SK-N-SH treated with all-trans-retinoic acid at 6 μM for 48 hours (cell line): ENCODE measurements around the gene CCDC93.
"Not testable (repeated sequence)": the region's sequence is repeated elsewhere in the genome, so short reads cannot be mapped to it uniquely, and the experiment has no call there.

Experiments used
- ATAC-seq: fragments of 200-7000 bp; cut with Tn5 transposase; 3 replicates; pipeline ENCODE4 v1.9.1; 2020; ENCODE audit warnings: mild to moderate bottlenecking, moderate library complexity
- ARNTL ChIP-seq: fragments of 450-650 bp; formaldehyde crosslinking; IDR thresholded peaks from 2 replicates; pipeline ENCODE4 v1.5.0; 2020; ENCODE audit warnings: low read depth, mild to moderate bottlenecking, moderate library complexity, borderline replicate concordance
- BACH2 ChIP-seq: fragments of 250-450 bp; sonication (Bioruptor Pico); IDR thresholded peaks from 2 replicates; pipeline ENCODE4 v1.9.0; 2021; ENCODE audit warnings: mild to moderate bottlenecking, borderline replicate concordance
- CSDC2 ChIP-seq: fragments of 250-450 bp; sonication (Bioruptor Pico); IDR thresholded peaks from 2 replicates; pipeline ENCODE4 v1.5.0; 2020; ENCODE audit warnings: mild to moderate bottlenecking, moderate library complexity
- ESRRG ChIP-seq: fragments of 250-450 bp; sonication (Bioruptor Pico); IDR thresholded peaks from 2 replicates; pipeline ENCODE4 v1.6.1; 2021; ENCODE audit warnings: mild to moderate bottlenecking
- GLIS3 ChIP-seq: fragments of 250-450 bp; sonication (Bioruptor Pico); IDR thresholded peaks from 2 replicates; pipeline ENCODE4 v1.5.0; 2020; ENCODE audit warnings: mild to moderate bottlenecking, moderate library complexity
- OSR1 ChIP-seq: fragments of 250-450 bp; sonication (Bioruptor Pico); IDR thresholded peaks from 2 replicates; pipeline ENCODE4 v1.8.0; 2022; ENCODE audit warnings: moderate library complexity, mild to moderate bottlenecking, inconsistent platforms
- PPARA ChIP-seq: fragments of 250-450 bp; sonication (Bioruptor Pico); IDR thresholded peaks from 2 replicates; pipeline ENCODE4 v1.5.0; 2020; ENCODE audit warnings: mild to moderate bottlenecking, borderline replicate concordance
- RARB ChIP-seq: fragments of 250-450 bp; sonication (Bioruptor Pico); IDR thresholded peaks from 2 replicates; pipeline ENCODE4 v1.8.0; 2021; ENCODE audit warnings: mild to moderate bottlenecking, moderate library complexity
- SNAI2 ChIP-seq: fragments of 250-450 bp; sonication (Bioruptor Pico); IDR thresholded peaks from 2 replicates; pipeline ENCODE4 v1.5.0; 2020; ENCODE audit warnings: mild to moderate bottlenecking, moderate library complexity
- TCF4 ChIP-seq: fragments of 250-450 bp; sonication (Bioruptor Pico); IDR thresholded peaks from 2 replicates; pipeline ENCODE4 v1.8.0; 2021; ENCODE audit warnings: mild to moderate bottlenecking, moderate library complexity, borderline replicate concordance
- TOX ChIP-seq: fragments of 250-450 bp; sonication (Bioruptor Pico); IDR thresholded peaks from 2 replicates; pipeline ENCODE4 v1.8.0; 2021; ENCODE audit warnings: mild to moderate bottlenecking, moderate library complexity, borderline replicate concordance
- ZC3H10 ChIP-seq: fragments of 250-450 bp; sonication (Bioruptor Pico); IDR thresholded peaks from 2 replicates; pipeline ENCODE4 v1.5.1; 2021; ENCODE audit warnings: mild to moderate bottlenecking, moderate library complexity
- ZFP3 ChIP-seq: fragments of 250-450 bp; sonication (Bioruptor Pico); IDR thresholded peaks from 2 replicates; pipeline ENCODE4 v1.5.0; 2020; ENCODE audit warnings: mild to moderate bottlenecking, moderate library complexity
- ZFP30 ChIP-seq: fragments of 450-650 bp; formaldehyde crosslinking; IDR thresholded peaks from 2 replicates; pipeline ENCODE4 v1.5.0; 2022; ENCODE audit warnings: mild to moderate bottlenecking, moderate library complexity
- ZNF565 ChIP-seq: fragments of 450-650 bp; formaldehyde crosslinking; conservative IDR thresholded peaks from 2 replicates; pipeline ENCODE4 v1.5.0; 2020; ENCODE audit warnings: low read depth, mild to moderate bottlenecking, moderate library complexity
- ZNF70 ChIP-seq: fragments of 450-650 bp; formaldehyde crosslinking; IDR thresholded peaks from 2 replicates; pipeline ENCODE4 v1.5.0; 2020; ENCODE audit warnings: mild to moderate bottlenecking, moderate library complexity
- ZNF8 ChIP-seq: fragments of 450-650 bp; formaldehyde crosslinking; IDR thresholded peaks from 2 replicates; pipeline ENCODE4 v1.5.0; 2020; ENCODE audit warnings: mild to moderate bottlenecking, moderate library complexity
- TF ChIP-seq, protein P1 (sequence below): fragments of 250-450 bp; sonication (Bioruptor Pico); IDR thresholded peaks from 2 replicates; pipeline ENCODE4 v1.5.1; 2021; ENCODE audit warnings: mild to moderate bottlenecking, moderate library complexity
- TF ChIP-seq, protein P2 (sequence below): fragments of 250-450 bp; sonication (Bioruptor Pico); IDR thresholded peaks from 2 replicates; pipeline ENCODE4 v1.8.0; 2021; ENCODE audit warnings: low read depth, mild to moderate bottlenecking, moderate library complexity, borderline replicate concordance
- TF ChIP-seq, protein P3 (sequence below): fragments of 250-450 bp; sonication (Bioruptor Pico); IDR thresholded peaks from 2 replicates; pipeline ENCODE4 v1.5.0; 2020; ENCODE audit warnings: mild to moderate bottlenecking, moderate library complexity
- TF ChIP-seq, protein P4 (sequence below): fragments of 250-450 bp; sonication (Bioruptor Pico); IDR thresholded peaks from 2 replicates; pipeline ENCODE4 v1.5.1; 2020; ENCODE audit warnings: low read depth, mild to moderate bottlenecking, moderate library complexity

The CCDC93 gene

DNA sequence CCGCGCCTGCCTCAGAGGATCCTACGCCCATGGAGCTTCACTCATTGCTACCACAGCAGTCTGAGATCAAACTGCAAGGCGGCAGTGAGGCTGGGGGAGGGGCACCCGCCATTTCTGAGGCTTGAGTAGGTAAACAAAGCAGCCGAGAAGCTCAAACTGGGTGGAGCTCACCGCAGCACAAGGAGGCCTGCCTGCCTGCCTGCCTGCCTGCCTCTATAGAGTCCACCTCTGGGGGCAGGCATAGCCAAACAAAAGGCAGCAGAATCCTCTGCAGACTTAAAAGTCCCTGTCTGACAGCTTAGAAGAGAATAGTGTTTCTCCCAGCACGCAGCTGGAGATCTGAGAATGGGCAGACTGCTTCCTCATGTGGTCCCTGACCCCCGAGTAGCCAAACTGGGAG, 90.4 kb downstream of the CCDC93 start:
- ATAC-seq = not testable (repeated sequence)

DNA sequence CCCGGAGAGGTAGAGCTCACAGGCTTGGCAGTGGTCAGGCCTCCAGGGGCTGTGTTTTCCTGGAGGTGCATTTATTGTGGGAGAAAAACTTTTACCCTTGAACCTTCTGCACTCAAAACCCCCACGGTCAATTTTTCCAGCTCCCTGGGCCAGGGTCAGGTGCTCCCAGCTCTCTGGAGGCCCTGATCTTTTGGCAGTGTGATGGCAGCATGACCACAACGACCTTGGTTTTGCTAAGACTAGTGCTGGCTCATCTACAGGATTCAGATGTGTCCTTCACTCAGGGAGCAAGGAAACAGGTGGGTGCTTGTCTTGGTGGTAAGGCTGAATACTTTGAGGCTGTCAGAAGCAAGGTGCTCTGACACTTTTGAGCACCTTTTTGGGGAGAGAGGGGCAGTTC, 92.3 kb downstream of the CCDC93 start:
- no peak for TF ChIP-seq ARNTL (CRISPR knock-in tag)
- ATAC-seq = no peak

DNA sequence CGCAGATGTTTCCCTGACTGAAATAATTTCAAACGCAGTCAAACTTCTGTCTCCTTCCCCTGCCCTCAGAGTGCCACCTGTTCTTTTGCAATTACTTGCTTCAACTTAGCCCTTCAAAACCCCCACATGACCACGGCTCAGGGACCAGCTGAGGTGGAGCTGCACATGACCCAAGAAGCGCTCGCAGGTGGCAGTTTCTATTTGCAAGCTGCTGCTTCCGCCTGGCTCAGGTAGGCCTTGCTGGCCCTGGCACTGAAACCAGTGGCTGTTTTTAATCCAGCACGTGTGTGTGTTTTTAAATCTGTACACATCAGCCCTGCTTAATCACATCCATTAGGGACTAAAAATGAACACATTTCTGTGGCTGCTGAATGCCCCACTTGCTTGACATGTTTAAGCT, 95.3 kb downstream of the CCDC93 start:
- TF ChIP-seq, protein P1, sequence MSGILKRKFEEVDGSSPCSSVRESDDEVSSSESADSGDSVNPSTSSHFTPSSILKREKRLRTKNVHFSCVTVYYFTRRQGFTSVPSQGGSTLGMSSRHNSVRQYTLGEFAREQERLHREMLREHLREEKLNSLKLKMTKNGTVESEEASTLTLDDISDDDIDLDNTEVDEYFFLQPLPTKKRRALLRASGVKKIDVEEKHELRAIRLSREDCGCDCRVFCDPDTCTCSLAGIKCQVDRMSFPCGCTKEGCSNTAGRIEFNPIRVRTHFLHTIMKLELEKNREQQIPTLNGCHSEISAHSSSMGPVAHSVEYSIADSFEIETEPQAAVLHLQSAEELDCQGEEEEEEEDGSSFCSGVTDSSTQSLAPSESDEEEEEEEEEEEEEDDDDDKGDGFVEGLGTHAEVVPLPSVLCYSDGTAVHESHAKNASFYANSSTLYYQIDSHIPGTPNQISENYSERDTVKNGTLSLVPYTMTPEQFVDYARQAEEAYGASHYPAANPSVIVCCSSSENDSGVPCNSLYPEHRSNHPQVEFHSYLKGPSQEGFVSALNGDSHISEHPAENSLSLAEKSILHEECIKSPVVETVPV (CRISPR knock-in tag) = no peak
- TF ChIP-seq PPARA (CRISPR knock-in tag) (no peak), ZNF8 (CRISPR knock-in tag) (no peak), TCF4 (CRISPR knock-in tag) (no peak), BACH2 (CRISPR knock-in tag) (no peak), ZNF565 (CRISPR knock-in tag) (no peak), GLIS3 (CRISPR knock-in tag) (no peak), ZNF70 (CRISPR knock-in tag) (no peak), TOX (CRISPR knock-in tag) (no peak), RARB (CRISPR knock-in tag) (no peak), ZC3H10 (CRISPR knock-in tag) (no peak), SNAI2 (no peak), ZFP3 (CRISPR knock-in tag) (no peak), ESRRG (CRISPR knock-in tag) (no peak), OSR1 (CRISPR knock-in tag) (no peak), ZFP30 (CRISPR knock-in tag) (no peak)
- TF ChIP-seq, protein P2, sequence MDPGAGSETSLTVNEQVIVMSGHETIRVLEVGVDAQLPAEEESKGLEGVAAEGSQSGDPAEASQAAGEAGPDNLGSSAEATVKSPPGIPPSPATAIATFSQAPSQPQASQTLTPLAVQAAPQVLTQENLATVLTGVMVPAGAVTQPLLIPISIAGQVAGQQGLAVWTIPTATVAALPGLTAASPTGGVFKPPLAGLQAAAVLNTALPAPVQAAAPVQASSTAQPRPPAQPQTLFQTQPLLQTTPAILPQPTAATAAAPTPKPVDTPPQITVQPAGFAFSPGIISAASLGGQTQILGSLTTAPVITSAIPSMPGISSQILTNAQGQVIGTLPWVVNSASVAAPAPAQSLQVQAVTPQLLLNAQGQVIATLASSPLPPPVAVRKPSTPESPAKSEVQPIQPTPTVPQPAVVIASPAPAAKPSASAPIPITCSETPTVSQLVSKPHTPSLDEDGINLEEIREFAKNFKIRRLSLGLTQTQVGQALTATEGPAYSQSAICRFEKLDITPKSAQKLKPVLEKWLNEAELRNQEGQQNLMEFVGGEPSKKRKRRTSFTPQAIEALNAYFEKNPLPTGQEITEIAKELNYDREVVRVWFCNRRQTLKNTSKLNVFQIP (CRISPR knock-in tag) = no peak
- TF ChIP-seq, protein P3, sequence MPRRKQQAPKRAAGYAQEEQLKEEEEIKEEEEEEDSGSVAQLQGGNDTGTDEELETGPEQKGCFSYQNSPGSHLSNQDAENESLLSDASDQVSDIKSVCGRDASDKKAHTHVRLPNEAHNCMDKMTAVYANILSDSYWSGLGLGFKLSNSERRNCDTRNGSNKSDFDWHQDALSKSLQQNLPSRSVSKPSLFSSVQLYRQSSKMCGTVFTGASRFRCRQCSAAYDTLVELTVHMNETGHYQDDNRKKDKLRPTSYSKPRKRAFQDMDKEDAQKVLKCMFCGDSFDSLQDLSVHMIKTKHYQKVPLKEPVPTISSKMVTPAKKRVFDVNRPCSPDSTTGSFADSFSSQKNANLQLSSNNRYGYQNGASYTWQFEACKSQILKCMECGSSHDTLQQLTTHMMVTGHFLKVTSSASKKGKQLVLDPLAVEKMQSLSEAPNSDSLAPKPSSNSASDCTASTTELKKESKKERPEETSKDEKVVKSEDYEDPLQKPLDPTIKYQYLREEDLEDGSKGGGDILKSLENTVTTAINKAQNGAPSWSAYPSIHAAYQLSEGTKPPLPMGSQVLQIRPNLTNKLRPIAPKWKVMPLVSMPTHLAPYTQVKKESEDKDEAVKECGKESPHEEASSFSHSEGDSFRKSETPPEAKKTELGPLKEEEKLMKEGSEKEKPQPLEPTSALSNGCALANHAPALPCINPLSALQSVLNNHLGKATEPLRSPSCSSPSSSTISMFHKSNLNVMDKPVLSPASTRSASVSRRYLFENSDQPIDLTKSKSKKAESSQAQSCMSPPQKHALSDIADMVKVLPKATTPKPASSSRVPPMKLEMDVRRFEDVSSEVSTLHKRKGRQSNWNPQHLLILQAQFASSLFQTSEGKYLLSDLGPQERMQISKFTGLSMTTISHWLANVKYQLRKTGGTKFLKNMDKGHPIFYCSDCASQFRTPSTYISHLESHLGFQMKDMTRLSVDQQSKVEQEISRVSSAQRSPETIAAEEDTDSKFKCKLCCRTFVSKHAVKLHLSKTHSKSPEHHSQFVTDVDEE (CRISPR knock-in tag) = no peak
- no peak for ATAC-seq

DNA sequence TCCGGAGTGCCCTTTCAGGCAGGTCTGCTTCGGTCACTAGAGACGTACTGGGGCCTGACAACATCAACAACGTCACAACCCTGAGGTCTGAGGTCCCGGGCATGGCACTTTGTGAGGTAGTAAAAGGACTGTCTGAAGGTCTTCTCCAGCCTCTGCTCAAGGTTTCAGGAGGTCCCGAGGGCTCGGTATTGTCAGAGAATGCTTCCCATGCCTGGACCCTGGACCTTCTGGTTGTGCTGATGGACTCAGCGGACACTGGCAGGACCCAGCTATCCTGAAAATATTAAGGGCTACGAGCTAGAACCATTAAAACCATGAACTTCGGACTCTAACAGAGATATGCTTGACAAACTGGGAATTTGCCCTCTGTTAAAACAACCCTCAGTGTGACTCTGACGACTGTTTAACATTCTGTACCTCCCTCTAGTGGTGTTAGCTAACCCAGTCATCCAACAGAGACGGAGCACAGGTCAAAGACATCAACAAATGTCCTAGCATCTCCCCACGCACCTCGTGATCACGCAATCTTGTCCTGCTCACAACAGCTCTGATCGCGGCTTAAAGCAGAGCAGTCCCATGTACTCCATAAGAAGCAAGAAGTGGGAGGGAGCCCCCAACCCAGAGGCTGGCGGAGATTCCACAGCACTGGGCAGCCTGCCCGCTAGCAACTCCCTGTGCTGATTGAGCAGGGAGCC, 96.5 kb downstream of the CCDC93 start:
- TF ChIP-seq OSR1 (CRISPR knock-in tag) (no peak), SNAI2 (no peak), BACH2 (CRISPR knock-in tag) (no peak), ESRRG (CRISPR knock-in tag) (no peak), ZNF8 (CRISPR knock-in tag) (no peak), TOX (CRISPR knock-in tag) (no peak), CSDC2 (CRISPR knock-in tag) (no peak), TCF4 (CRISPR knock-in tag) (no peak), PPARA (CRISPR knock-in tag) (no peak), GLIS3 (CRISPR knock-in tag) (no peak)
- TF ChIP-seq, protein P4, sequence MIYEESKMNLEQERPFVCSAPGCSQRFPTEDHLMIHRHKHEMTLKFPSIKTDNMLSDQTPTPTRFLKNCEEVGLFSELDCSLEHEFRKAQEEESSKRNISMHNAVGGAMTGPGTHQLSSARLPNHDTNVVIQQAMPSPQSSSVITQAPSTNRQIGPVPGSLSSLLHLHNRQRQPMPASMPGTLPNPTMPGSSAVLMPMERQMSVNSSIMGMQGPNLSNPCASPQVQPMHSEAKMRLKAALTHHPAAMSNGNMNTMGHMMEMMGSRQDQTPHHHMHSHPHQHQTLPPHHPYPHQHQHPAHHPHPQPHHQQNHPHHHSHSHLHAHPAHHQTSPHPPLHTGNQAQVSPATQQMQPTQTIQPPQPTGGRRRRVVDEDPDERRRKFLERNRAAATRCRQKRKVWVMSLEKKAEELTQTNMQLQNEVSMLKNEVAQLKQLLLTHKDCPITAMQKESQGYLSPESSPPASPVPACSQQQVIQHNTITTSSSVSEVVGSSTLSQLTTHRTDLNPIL (CRISPR knock-in tag) = no peak
- TF ChIP-seq, protein P2 (CRISPR knock-in tag) = no peak
- peak; percentile 48 for ATAC-seq
